GM18502 (cell line): ENCODE measurements around the gene SERPINA12.
A peak's percentile ranks its signal among the peaks of the same experiment; 100 is the strongest.
"Not testable (repeated sequence)": the region's sequence is repeated elsewhere in the genome, so short reads cannot be mapped to it uniquely, and the experiment has no call there.

Experiments used
- ATAC-seq: cut with Tn5 transposase; IDR thresholded peaks from one replicate; pipeline ENCODE4 v1.9.1; 2021; ENCODE audit warnings: mild to moderate bottlenecking; ENCODE audit not compliant: unreplicated experiment, poor library complexity

SERPINA12 gene

GRCh38 chr14:94498215-94498614 is 11.1 kb downstream of the SERPINA12 start:
- ATAC-seq = no peak

- ATAC-seq = no peak
Observed at GRCh38 chr14:94494085-94494484, 15.2 kb downstream of the SERPINA12 start.

GRCh38 chr14:94491511-94491910 is 17.8 kb downstream of the SERPINA12 start:
- no peak for ATAC-seq

- ATAC-seq = no peak
Observed at GRCh38 chr14:94489336-94489735, 19.9 kb downstream of the SERPINA12 start.

- no peak for ATAC-seq
Observed at GRCh38 chr14:94486883-94487282, 22.4 kb downstream of the SERPINA12 start.

GRCh38 chr14:94485944-94486841 is 23.1 kb downstream of the SERPINA12 start:
- no peak for ATAC-seq

- no peak for ATAC-seq
Observed at GRCh38 chr14:94484481-94484880, 24.8 kb downstream of the SERPINA12 start.

- no peak for ATAC-seq
Observed at GRCh38 chr14:94483729-94484275, 25.5 kb downstream of the SERPINA12 start.

- ATAC-seq = peak; percentile 60
Observed at GRCh38 chr14:94483071-94483451, 26.2 kb downstream of the SERPINA12 start.

- ATAC-seq = not testable (repeated sequence)
Observed at GRCh38 chr14:94482132-94483070, 26.9 kb downstream of the SERPINA12 start.

- ATAC-seq = no peak
Observed at GRCh38 chr14:94481468-94482131, 27.7 kb downstream of the SERPINA12 start.

GRCh38 chr14:94480809-94481208 is 28.5 kb downstream of the SERPINA12 start:
- no peak for ATAC-seq

GRCh38 chr14:94478420-94478819 is 30.8 kb downstream of the SERPINA12 start:
- no peak for ATAC-seq

- no peak for ATAC-seq
Observed at GRCh38 chr14:94476023-94476422, 33.2 kb downstream of the SERPINA12 start, which contains the start of gene SERPINA9. Gene SERPINA9, minus strand, starts transcription at chr14:94476197. Its CDS starts 6,357 bp downstream, at chr14:94469840.

GRCh38 chr14:94474581-94475031 is 34.7 kb downstream of the SERPINA12 start:
- ATAC-seq = no peak

GRCh38 chr14:94473666-94474410 is 35.4 kb downstream of the SERPINA12 start:
- ATAC-seq = no peak

- no peak for ATAC-seq
Observed at GRCh38 chr14:94472842-94473241, 36.4 kb downstream of the SERPINA12 start.

- ATAC-seq = no peak
Observed at GRCh38 chr14:94471045-94471444, 38.2 kb downstream of the SERPINA12 start.

- ATAC-seq = no peak
Observed at GRCh38 chr14:94470311-94470710, 39.0 kb downstream of the SERPINA12 start.
